RWPE1 (cell line): Measurements from ENCODE around the gene G2E3.

ENCODE experiments used
- CTCF ChIA-PET: fragments of 350-600 bp; sonication (Branson Sonifier 250); formaldehyde crosslinking; extraction: SDS; loops from one replicate; lab custom pipeline; 2021; lab: Yijun Ruan, JAX
- POLR2A ChIA-PET: fragments of 400-600 bp; formaldehyde crosslinking; extraction: SDS; loops from one replicate; lab custom pipeline; 2020; ENCODE audit warnings: antibody characterized with exemption; ENCODE audit not compliant: low non-redundant PET; lab: Yijun Ruan, JAX
- DNase-seq: peaks from one replicate; pipeline ENCODE4 v3.0.0; 2012; ENCODE audit warnings: low spot score
- H3K27ac ChIP-seq: fragments of 450-650 bp; 2 replicates; pipeline ENCODE4 v1.5.1; 2017
- TF ChIP-seq, protein P1 (sequence below): fragments of 450-650 bp; conservative IDR thresholded peaks from 2 replicates; pipeline ENCODE4 v1.5.1; 2017; ENCODE audit warnings: low read depth, mild to moderate bottlenecking

G2E3 gene

DNA sequence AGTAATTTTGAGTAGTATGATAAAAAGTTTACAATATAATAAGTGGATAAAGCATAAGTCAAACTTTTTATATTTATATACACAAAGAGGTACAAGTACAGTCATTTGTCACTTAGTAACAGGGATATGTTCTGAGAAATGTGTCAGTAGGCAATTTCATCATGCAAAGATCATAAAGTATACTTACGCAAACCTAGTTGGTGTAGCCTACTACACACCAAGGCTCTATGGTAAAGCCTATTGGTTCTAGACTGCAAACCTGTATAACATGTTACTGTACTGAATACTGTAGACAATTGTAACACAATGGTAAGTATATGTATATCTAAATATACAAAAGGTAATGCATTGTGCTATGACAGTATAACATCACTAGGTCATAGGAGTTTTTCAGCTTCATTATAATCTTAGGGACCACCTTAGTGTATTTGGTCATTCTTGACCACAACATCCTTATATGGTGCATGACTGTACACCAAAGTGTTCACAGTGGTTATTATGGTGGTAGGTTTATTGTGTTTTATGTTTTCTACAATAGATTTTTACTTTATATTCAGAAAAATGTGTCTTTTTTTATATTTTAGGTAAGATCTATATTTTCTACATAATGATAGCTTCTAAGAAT lies 48.3 kb downstream of the G2E3 start:
- TF ChIP-seq, protein P1, sequence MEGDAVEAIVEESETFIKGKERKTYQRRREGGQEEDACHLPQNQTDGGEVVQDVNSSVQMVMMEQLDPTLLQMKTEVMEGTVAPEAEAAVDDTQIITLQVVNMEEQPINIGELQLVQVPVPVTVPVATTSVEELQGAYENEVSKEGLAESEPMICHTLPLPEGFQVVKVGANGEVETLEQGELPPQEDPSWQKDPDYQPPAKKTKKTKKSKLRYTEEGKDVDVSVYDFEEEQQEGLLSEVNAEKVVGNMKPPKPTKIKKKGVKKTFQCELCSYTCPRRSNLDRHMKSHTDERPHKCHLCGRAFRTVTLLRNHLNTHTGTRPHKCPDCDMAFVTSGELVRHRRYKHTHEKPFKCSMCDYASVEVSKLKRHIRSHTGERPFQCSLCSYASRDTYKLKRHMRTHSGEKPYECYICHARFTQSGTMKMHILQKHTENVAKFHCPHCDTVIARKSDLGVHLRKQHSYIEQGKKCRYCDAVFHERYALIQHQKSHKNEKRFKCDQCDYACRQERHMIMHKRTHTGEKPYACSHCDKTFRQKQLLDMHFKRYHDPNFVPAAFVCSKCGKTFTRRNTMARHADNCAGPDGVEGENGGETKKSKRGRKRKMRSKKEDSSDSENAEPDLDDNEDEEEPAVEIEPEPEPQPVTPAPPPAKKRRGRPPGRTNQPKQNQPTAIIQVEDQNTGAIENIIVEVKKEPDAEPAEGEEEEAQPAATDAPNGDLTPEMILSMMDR = no peak
- POLR2A ChIA-PET = no interaction called here
- CTCF ChIA-PET = no interaction called here
- no peak overlapping the region for H3K27ac ChIP-seq
- DNase-seq = no peak

DNA sequence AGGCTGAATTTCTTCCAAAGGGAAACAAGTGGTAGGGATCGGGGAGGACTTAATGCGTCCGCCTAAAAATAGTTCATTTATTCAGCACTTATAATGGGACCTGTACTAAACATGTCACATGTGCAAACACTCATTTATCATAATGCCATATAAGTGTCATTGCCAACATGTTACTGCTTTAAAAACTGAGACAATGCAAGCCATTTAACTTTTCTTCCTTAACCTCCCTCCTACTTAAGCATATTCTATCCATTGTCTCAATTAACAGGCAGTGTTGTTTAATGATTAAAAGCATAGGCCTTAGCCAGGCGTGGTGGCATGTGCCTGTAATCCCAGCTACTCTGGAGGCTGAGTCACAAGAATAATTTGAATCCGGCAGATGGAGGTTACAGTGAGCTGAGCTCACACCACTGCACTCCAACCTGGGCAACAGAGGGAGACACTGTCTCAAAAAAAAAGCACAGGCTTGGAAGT lies 49.6 kb downstream of the G2E3 start:
- ChIA-PET CTCF (no interaction called here), POLR2A (no interaction called here)
- DNase-seq = no peak
- TF ChIP-seq, protein P1 = no peak
- no peak overlapping the region for H3K27ac ChIP-seq

DNA sequence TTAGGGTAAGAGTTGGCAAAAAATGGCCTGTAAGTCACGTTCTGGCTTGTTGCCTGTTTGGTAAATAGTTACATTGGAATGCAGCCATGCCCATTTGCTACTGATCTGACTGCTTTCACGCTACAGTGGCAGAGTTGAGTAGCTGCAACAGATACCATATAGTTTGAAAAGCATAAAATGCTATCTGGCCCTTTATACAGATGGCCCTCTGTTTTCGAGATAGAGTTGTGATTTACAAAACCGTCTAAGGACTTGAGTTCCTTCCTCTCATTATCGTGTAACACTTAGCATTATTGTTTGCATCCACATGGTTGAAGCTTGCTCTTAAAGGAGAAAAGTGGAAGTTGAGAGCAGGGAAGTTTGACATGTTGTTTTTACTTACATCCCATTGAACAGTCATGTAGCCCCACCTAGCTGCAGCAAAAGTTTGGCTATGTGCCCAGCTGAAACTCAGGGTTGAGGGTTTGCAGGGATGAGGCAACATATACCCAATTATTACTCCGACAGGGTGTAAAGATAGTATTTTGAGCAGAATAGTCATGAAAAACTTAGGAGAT lies 51.9 kb downstream of the G2E3 start:
- DNase-seq = peak; percentile 50
- peak overlapping the region; percentile 74 for H3K27ac ChIP-seq
- ChIA-PET CTCF (interaction anchor here (0.6 to 1.0 kb wide), 2 partner anchors 11 to 558 kb away, joined by 3 to 8 read pairs; no protein-coding TSS in a partner anchor), POLR2A (no interaction called here)
- TF ChIP-seq, protein P1 = 0 out of 2 replicates have a peak, but pooled peaks have one; percentile 6

DNA sequence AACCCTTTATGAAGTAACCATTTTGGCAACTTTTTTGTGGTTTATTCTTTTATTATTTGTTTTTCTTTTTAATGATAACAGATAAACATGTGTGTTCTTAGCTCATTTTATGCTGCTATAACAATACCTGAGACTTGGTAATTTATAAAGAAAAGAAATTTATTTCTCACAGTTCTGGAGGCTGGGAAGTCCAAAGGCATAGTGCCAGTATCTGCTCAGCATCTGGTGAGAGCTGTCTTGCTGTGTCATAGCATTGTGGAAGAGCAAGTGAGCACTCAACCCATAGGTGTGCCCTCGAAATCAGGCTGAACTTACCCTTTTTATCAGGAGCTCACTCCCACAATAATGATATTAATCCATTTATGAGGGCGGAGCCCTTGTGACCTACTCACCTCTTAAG lies 55.2 kb downstream of the G2E3 start:
- H3K27ac ChIP-seq = no peak overlapping the region
- no peak for DNase-seq
- TF ChIP-seq, protein P1 = no peak
- ChIA-PET POLR2A (no interaction called here), CTCF (no interaction called here)

DNA sequence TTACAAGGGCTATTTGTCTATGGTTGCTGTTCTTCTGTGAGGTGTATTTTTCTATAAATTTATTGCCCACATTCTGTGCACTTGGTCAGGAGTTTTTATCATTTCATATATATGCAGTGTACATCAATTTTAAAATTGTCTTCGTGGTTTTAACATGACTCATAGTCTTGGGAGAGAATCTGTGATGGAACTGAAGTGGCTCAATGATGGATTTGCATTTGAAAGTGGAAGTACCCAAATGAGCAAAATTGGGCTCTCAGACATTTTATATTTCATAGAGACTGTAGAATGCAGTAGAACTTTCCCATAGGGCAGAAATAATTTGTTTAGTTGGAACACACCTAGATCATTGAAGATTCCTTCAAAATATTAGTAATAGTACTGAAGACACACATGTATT lies 61.2 kb downstream of the G2E3 start:
- CTCF ChIA-PET = no interaction called here

DNA sequence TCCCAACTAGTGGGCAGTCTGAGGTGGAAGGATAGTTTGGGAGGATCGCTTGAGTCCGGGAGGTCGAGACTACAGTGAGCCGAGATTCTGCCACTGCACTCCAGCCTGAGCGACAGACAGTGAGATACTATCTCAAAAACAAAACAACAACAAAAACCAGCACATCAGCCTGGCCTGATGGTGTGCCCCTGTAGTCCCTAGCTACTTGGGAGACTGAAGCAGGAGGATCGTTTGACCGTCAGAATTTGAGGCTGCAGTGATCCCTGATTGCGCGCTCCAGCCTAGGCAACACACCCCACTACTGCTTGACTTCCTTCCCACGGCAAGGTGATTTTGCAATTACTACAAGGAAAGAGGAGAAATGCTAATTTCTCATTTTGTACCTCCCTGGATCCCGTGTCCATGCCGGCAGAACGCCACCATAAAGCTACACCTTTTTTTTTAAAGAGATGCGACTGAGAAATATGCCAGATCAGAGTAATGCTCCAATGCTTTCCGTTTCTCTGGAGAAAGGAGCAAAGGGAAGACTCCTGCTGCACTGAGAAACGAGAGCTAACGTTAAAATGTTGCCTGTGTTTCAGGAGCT lies 62.5 kb downstream of the G2E3 start:
- peak; percentile 8 for DNase-seq
- ChIA-PET POLR2A (no interaction called here), CTCF (interaction anchor here (0.6 kb wide), 1 partner anchor 63 kb away, joined by 6 read pairs; the partner anchor contains the start of gene G2E3)
- H3K27ac ChIP-seq = peak overlapping the region; percentile 88
- TF ChIP-seq, protein P1 = no peak

More for the DNA sequence above, 61.2 kb downstream of the G2E3 start:
- peak overlapping the region; percentile 56 for H3K27ac ChIP-seq
- POLR2A ChIA-PET = no interaction called here
- peak; percentile 30 for DNase-seq
- TF ChIP-seq, protein P1 = no peak
